CD14-positive monocyte (primary cell): ENCODE data around the gene MXI1. TPM values are rescaled to one million over a fixed set of nuclear protein-coding genes. Genes with fewer than 3 reads are reported as not detected.

ENCODE experiments used
- DNase-seq, 3 donors: peaks; one replicate each; pipeline ENCODE4 v3.0.0-alpha.2; 2011 to 2022
- H2AFZ ChIP-seq: 2 replicates; pipeline ENCODE4 v1.6.0; 2012; ENCODE audit warnings: mild to moderate bottlenecking, low read depth, low read length, inconsistent platforms; ENCODE audit not compliant: insufficient read depth, poor library complexity, severe bottlenecking
- H3K27ac ChIP-seq, 2 donors: 1 replicate in 1 of 2; 2 replicates in 1 of 2; pipeline ENCODE4 v1.5.1; 2012 to 2013; ENCODE audit warnings: low read length in 2 of 2, control low read depth in 1 of 2, inconsistent platforms in 1 of 2, low read depth in 1 of 2, mild to moderate bottlenecking in 1 of 2
- H3K27me3 ChIP-seq, 2 donors: one replicate each; pipeline versions ENCODE4 v1.6.0 to v1.6.1; 2011 to 2013; ENCODE audit warnings: low read length in 2 of 2; ENCODE audit not compliant: control insufficient read depth in 2 of 2, insufficient read depth in 2 of 2
- H3K36me3 ChIP-seq, 2 donors: replicated peaks in 1 of 2; 1 replicate in 1 of 2; 2 replicates in 1 of 2; pipeline versions ENCODE4 v1.5.1 to v1.6.1; 2012 to 2013; ENCODE audit warnings: low read length in 2 of 2, control low read depth in 1 of 2, inconsistent platforms in 1 of 2, mild to moderate bottlenecking in 1 of 2; ENCODE audit not compliant: insufficient read depth in 2 of 2, control insufficient read depth in 1 of 2
- H3K4me1 ChIP-seq, 2 donors: 1 replicate in 1 of 2; 2 replicates in 1 of 2; pipeline versions ENCODE4 v1.5.1 to v1.6.1; 2012 to 2013; ENCODE audit warnings: low read length in 2 of 2, control low read depth in 1 of 2, inconsistent platforms in 1 of 2, mild to moderate bottlenecking in 1 of 2, moderate library complexity in 1 of 2; ENCODE audit not compliant: insufficient read depth in 2 of 2, control insufficient read depth in 1 of 2
- H3K4me2 ChIP-seq: replicated peaks from 2 replicates; pipeline ENCODE3; 2012; ENCODE audit warnings: low read length, moderate library complexity, mild to moderate bottlenecking; ENCODE audit not compliant: poor library complexity, severe bottlenecking; ENCODE audit errors: extremely low read depth
- H3K4me3 ChIP-seq, 3 experiments: fragments of 200-600 bp in 1 of 3; sonication (generic) in 1 of 3; replicated peaks in 1 of 3; 1 replicate in 2 of 3; 2 replicates in 1 of 3; pipeline ENCODE4 v1.5.1; 2011 to 2013; ENCODE audit warnings: low read length in 3 of 3, mild to moderate bottlenecking in 3 of 3, control low read depth in 2 of 3, low read depth in 2 of 3, inconsistent platforms in 1 of 3, moderate library complexity in 1 of 3
- H3K79me2 ChIP-seq: 2 replicates; pipeline ENCODE4 v1.6.0; 2012; ENCODE audit warnings: mild to moderate bottlenecking, control low read depth, inconsistent platforms, low read length, moderate library complexity; ENCODE audit not compliant: insufficient read depth
- H3K9ac ChIP-seq: 2 replicates; pipeline ENCODE4 v1.6.0; 2017; ENCODE audit warnings: low read length, mild to moderate bottlenecking; ENCODE audit not compliant: insufficient read depth, poor library complexity, severe bottlenecking
- H3K9me3 ChIP-seq, 2 donors: replicated peaks in 1 of 2; 1 replicate in 1 of 2; 2 replicates in 1 of 2; pipeline versions ENCODE4 v1.5.1 to v1.6.1; 2012 to 2013; ENCODE audit warnings: low read length in 2 of 2, control low read depth in 1 of 2; ENCODE audit not compliant: control insufficient read depth in 1 of 2, insufficient read depth in 1 of 2
- H4K20me1 ChIP-seq: 2 replicates; pipeline ENCODE4 v1.6.0; 2012; ENCODE audit warnings: mild to moderate bottlenecking, low read length, control low read depth, moderate library complexity; ENCODE audit not compliant: insufficient read depth
- H3K27ac Mint-ChIP-seq, 7 donors: one replicate each; pipeline ENCODE4 v1.8.0; 2020; ENCODE audit warnings: mild to moderate bottlenecking in 7 of 7, mixed read lengths in 7 of 7, moderate library complexity in 6 of 7, inconsistent platforms in 2 of 7
- H3K27me3 Mint-ChIP-seq, 3 donors: one replicate each; pipeline ENCODE4 v1.8.0; 2021 to 2022; ENCODE audit warnings: low read depth in 3 of 3, mild to moderate bottlenecking in 3 of 3, mixed read lengths in 3 of 3, moderate library complexity in 3 of 3, inconsistent platforms in 1 of 3
- H3K36me3 Mint-ChIP-seq, 2 donors: one replicate each; pipeline ENCODE4 v1.8.0; 2020; ENCODE audit warnings: mixed read lengths in 2 of 2, inconsistent platforms in 1 of 2, mild to moderate bottlenecking in 1 of 2
- H3K4me1 Mint-ChIP-seq: one replicate; pipeline ENCODE4 v1.8.0; 2020; ENCODE audit warnings: mild to moderate bottlenecking, mixed read lengths
- H3K4me3 Mint-ChIP-seq, 2 donors: one replicate each; pipeline ENCODE4 v1.8.0; 2020; ENCODE audit warnings: mild to moderate bottlenecking in 2 of 2, mixed read lengths in 2 of 2, moderate library complexity in 1 of 2
- H3K9me3 Mint-ChIP-seq, 7 donors: one replicate each; pipeline ENCODE4 v1.8.0; 2020 to 2022; ENCODE audit warnings: mixed read lengths in 7 of 7, mild to moderate bottlenecking in 6 of 7, moderate library complexity in 6 of 7, inconsistent platforms in 2 of 7
- CTCF ChIP-seq: fragments of 200-600 bp; IDR thresholded peaks from one replicate; pipeline ENCODE4 v1.8.0; 2022; ENCODE audit warnings: antibody characterized with exemption, mild to moderate bottlenecking
- WGBS: methylation state at CpG from one replicate; pipeline ENCODE4 v1.1.5; 2013; ENCODE audit warnings: missing lambda C conversion rate; ENCODE audit not compliant: insufficient coverage; 5-methylcytosine and 5-hydroxymethylcytosine counted together
- intact Hi-C, 2 donors: fragments of 100-400 bp; cut with micrococcal nuclease; formaldehyde crosslinking; loops; one replicate each; pipeline versions ENCODE4 v1.15.0 to v1.15.1; 2023
- polyA plus RNA-seq, 3 donors: library from polyadenylated mRNA; depleted of rRNA in 1 of 3; unstranded in 2 of 3; stranded (reverse) in 1 of 3; fragments of 300-500 nt in 2 of 3; fragments of >200 nt in 1 of 3; fragmentation: Illumina TruSeq in 2 of 3; gene quantifications; 1 replicate in 2 of 3; 2 replicates in 1 of 3; pipeline ENCODE4 v1.2.3, GENCODE V29; 2012 to 2021

Gene MXI1
- polyA plus RNA-seq, 3 donors: 13.1 to 25.7 (median 21.6) TPM

GRCh38 chr10:110313674-110314073 is 106.3 kb downstream of the MXI1 start:
- Histone ChIP-seq H3K79me2 (no peaks in the 10 kb centered on the region), H3K27ac (no peak overlapping the region), H3K9me3 (no peaks in the 10 kb centered on the region), H3K36me3 (no peaks in the 10 kb centered on the region), H3K4me3 (no peak overlapping the region), H3K27me3 (no peaks in the 10 kb centered on the region), H3K9ac (no peak overlapping the region), H2AFZ (no peak overlapping the region), H3K4me1 (peaks cover 5 to 11% of the 10 kb centered on the region in 2 donors), H3K4me2 (no peak overlapping the region), H4K20me1 (no peaks in the 10 kb centered on the region)
- intact Hi-C loops: loop anchor here in 1 of 2 donors (5.0 kb wide), 1 partner anchor 39 kb away; no protein-coding TSS in a partner anchor
- H3K27ac Mint-ChIP-seq: no peak overlapping the region
- no peaks in the 10 kb centered on the region for H3K9me3 Mint-ChIP-seq
- no peak overlapping the region for H3K4me3 Mint-ChIP-seq
- H3K4me1 Mint-ChIP-seq: peaks cover 15% of the 10 kb centered on the region
- no peak for DNase-seq
- no CpG with 5 or more reads among the region's 2 CpGs for WGBS
- no peak for TF ChIP-seq CTCF
- H3K36me3 Mint-ChIP-seq: no peaks in the 10 kb centered on the region
- H3K27me3 Mint-ChIP-seq: peaks cover 3 to 5% (median 5%) of the 10 kb centered on the region in 3 donors

- no peaks in the 10 kb centered on the region for H3K36me3 ChIP-seq
- Mint-ChIP-seq H3K4me3 (no peak overlapping the region), H3K36me3 (no peaks in the 10 kb centered on the region), H3K27ac (no peak overlapping the region), H3K4me1 (no peaks in the 10 kb centered on the region), H3K27me3 (peaks cover 0 to 4% (median under 1%) of the 10 kb centered on the region in 3 donors), H3K9me3 (peaks cover 0 to 8% (median 5%) of the 10 kb centered on the region in 7 donors)
- H3K27me3 ChIP-seq: no peaks in the 10 kb centered on the region
- no peak overlapping the region for H2AFZ ChIP-seq
- WGBS: 95% methylated on average over 11 of the region's 15 CpGs
- no peak for DNase-seq
- no peak overlapping the region for H3K4me2 ChIP-seq
- H4K20me1 ChIP-seq: no peaks in the 10 kb centered on the region
- H3K9ac ChIP-seq: no peak overlapping the region
- intact Hi-C loops: no loop called here
- H3K4me1 ChIP-seq: no peaks in the 10 kb centered on the region
- TF ChIP-seq CTCF: no peak
- H3K9me3 ChIP-seq: no peaks in the 10 kb centered on the region
- H3K4me3 ChIP-seq: no peak overlapping the region
- no peak overlapping the region for H3K27ac ChIP-seq
- no peaks in the 10 kb centered on the region for H3K79me2 ChIP-seq
Observed at GRCh38 chr10:110317866-110318850, 110.8 kb downstream of the MXI1 start.
